Neural cell (in vitro differentiated cells): ENCODE measurements around the gene MIA2. TPM values are rescaled to one million over a fixed set of nuclear protein-coding genes. Genes with fewer than 3 reads are reported as not detected.

Experiments used
- H2AFZ ChIP-seq: fragments of 200-600, 300-800 bp; sonication (generic), shearing (Covaris generic); 2 replicates; pipeline ENCODE4 v1.6.0; 2014; ENCODE audit warnings: low read depth, mild to moderate bottlenecking, antibody characterized with exemption, low read length, moderate library complexity
- H3F3A ChIP-seq: fragments of 200-600 bp; shearing (Covaris generic); 2 replicates; pipeline ENCODE4 v1.6.1; 2016; ENCODE audit warnings: mild to moderate bottlenecking, moderate library complexity, mixed read lengths, antibody characterized with exemption, low read length; ENCODE audit not compliant: insufficient read depth, poor library complexity, severe bottlenecking
- H3K27ac ChIP-seq: fragments of 200-600, 300-800 bp; sonication (generic), shearing (Covaris generic); 2 replicates; pipeline ENCODE4 v1.5.1; 2014; ENCODE audit warnings: mild to moderate bottlenecking, low read length, moderate library complexity
- H3K27me3 ChIP-seq: fragments of 300-800, 200-600 bp; sonication (generic), shearing (Covaris generic); 2 replicates; pipeline ENCODE4 v1.6.0; 2014; ENCODE audit warnings: mild to moderate bottlenecking, low read depth, low read length, moderate library complexity; ENCODE audit not compliant: insufficient read depth
- H3K36me3 ChIP-seq: fragments of 300-800, 200-600 bp; sonication (generic), shearing (Covaris generic); 2 replicates; pipeline ENCODE4 v1.5.1; 2014; ENCODE audit warnings: mild to moderate bottlenecking, antibody characterized with exemption, low read length, moderate library complexity; ENCODE audit not compliant: insufficient read depth
- H3K4me2 ChIP-seq: fragments of 300-800, 200-600 bp; sonication (generic), shearing (Covaris generic); 2 replicates; pipeline ENCODE4 v1.6.0; 2014; ENCODE audit warnings: mild to moderate bottlenecking, low read length
- H3K4me3 ChIP-seq: fragments of 300-800, 200-600 bp; sonication (generic), shearing (Covaris generic); 2 replicates; pipeline ENCODE4 v1.5.1; 2014; ENCODE audit warnings: mild to moderate bottlenecking, low read length, moderate library complexity
- H3K79me2 ChIP-seq: fragments of 200-600 bp; shearing (Covaris generic); replicated peaks from 2 replicates; pipeline ENCODE4 v1.6.0; 2014; ENCODE audit warnings: mild to moderate bottlenecking, low read length, moderate library complexity; ENCODE audit not compliant: insufficient read depth
- H3K9ac ChIP-seq: fragments of 300-800, 200-600 bp; sonication (generic), shearing (Covaris generic); 2 replicates; pipeline ENCODE4 v1.6.1; 2016; ENCODE audit warnings: mild to moderate bottlenecking, low read length, mixed read lengths
- H3K9me2 ChIP-seq: fragments of 200-600 bp; shearing (Covaris generic); 2 replicates; pipeline ENCODE4 v1.6.1; 2016; ENCODE audit warnings: mild to moderate bottlenecking, low read length, mixed read lengths; ENCODE audit not compliant: insufficient read depth
- H3K9me3 ChIP-seq: fragments of 200-600, 300-800 bp; sonication (generic), shearing (Covaris generic); 2 replicates; pipeline ENCODE4 v1.6.1; 2016; ENCODE audit warnings: mild to moderate bottlenecking, mixed run types, low read length, moderate library complexity, mixed read lengths
- H4K20me1 ChIP-seq: fragments of 200-600 bp; shearing (Covaris generic); 2 replicates; pipeline ENCODE4 v1.6.1; 2016; ENCODE audit warnings: mild to moderate bottlenecking, mixed run types; ENCODE audit not compliant: insufficient read depth
- EP300 ChIP-seq: fragments of 450-650 bp; conservative IDR thresholded peaks from 2 replicates; pipeline ENCODE4 v1.6.1; 2014; ENCODE audit warnings: antibody characterized with exemption, mild to moderate bottlenecking, moderate library complexity; ENCODE audit not compliant: poor library complexity, severe bottlenecking
- EZH2 ChIP-seq: fragments of 200-600, 300-800 bp; shearing (Covaris generic), sonication (generic); IDR thresholded peaks from 2 replicates; pipeline ENCODE4 v1.6.1; 2014; ENCODE audit warnings: antibody characterized with exemption, low read length, borderline replicate concordance, mild to moderate bottlenecking; ENCODE audit not compliant: insufficient read depth, poor library complexity, severe bottlenecking
- MXI1 ChIP-seq: fragments of 450-650 bp; conservative IDR thresholded peaks from 2 replicates; pipeline ENCODE4 v1.6.1; 2014; ENCODE audit warnings: antibody characterized with exemption, mild to moderate bottlenecking; ENCODE audit not compliant: poor library complexity, severe bottlenecking
- POLR2AphosphoS5 ChIP-seq: IDR thresholded peaks from 2 replicates; pipeline ENCODE4 v1.6.1; 2012
- RAD21 ChIP-seq: fragments of 450-650 bp; conservative IDR thresholded peaks from 2 replicates; pipeline ENCODE4 v1.6.1; 2014; ENCODE audit warnings: antibody characterized with exemption, mild to moderate bottlenecking, moderate library complexity
- REST ChIP-seq: IDR thresholded peaks from 2 replicates; pipeline ENCODE4 v1.6.1; 2012; ENCODE audit warnings: borderline replicate concordance
- SMC3 ChIP-seq: fragments of 450-650 bp; conservative IDR thresholded peaks from 2 replicates; pipeline ENCODE4 v1.6.1; 2014; ENCODE audit warnings: antibody characterized with exemption, mild to moderate bottlenecking, moderate library complexity; ENCODE audit not compliant: poor library complexity
- TAF1 ChIP-seq: IDR thresholded peaks from 2 replicates; pipeline ENCODE4 v1.6.1; 2012; ENCODE audit warnings: low read depth
- polyA plus RNA-seq: library from polyadenylated mRNA; depleted of rRNA; stranded (reverse); fragments of >200 nt; gene quantifications from 2 replicates; pipeline ENCODE4 v1.2.3, GENCODE V29; 2014
- TF ChIP-seq, protein P1 (sequence below): fragments of 450-650 bp; IDR thresholded peaks from 2 replicates; pipeline ENCODE4 v1.5.1; 2014; ENCODE audit warnings: antibody characterized with exemption, mild to moderate bottlenecking, moderate library complexity; ENCODE audit not compliant: poor library complexity, severe bottlenecking

Gene MIA2
- polyA plus RNA-seq, 1 donor from 2014 or later, result 17.7 TPM

DNA sequence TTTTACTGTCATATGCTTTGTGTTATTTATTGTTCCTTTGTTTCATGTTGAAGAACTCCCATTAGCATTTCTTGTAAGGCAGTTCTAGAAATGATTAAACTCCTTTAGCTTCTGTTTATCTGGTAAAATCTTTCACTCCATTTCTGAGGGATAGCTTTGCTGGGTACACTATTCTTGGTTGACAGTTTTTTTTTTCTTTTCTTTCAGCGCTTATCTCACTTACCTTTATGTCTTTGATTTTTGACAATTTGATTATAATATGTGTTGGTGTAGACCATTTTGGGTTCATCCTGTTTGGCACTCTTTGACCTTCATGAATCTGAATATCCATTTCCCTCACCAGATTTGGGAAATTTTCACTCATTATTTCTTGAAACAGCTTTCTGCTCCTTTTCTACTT, 182.4 kb downstream of the MIA2 start:
- Histone ChIP-seq H3K27ac (no peak overlapping the region), H2AFZ (no peak overlapping the region), H3K9ac (no peak overlapping the region), H4K20me1 (no peaks in the 10 kb centered on the region), H3K4me3 (no peak overlapping the region), H3K36me3 (peaks cover 6% of the 10 kb centered on the region), H3K9me2 (no peaks in the 10 kb centered on the region), H3K79me2 (peaks cover 8% of the 10 kb centered on the region), H3F3A (no peaks in the 10 kb centered on the region), H3K27me3 (no peaks in the 10 kb centered on the region), H3K4me2 (no peak overlapping the region), H3K9me3 (peaks cover 10% of the 10 kb centered on the region)
- TF ChIP-seq POLR2AphosphoS5 (no peak), RAD21 (no peak), EZH2 (no peak), MXI1 (no peak), REST (no peak), EP300 (no peak), TAF1 (no peak), SMC3 (no peak)
- TF ChIP-seq, protein P1, sequence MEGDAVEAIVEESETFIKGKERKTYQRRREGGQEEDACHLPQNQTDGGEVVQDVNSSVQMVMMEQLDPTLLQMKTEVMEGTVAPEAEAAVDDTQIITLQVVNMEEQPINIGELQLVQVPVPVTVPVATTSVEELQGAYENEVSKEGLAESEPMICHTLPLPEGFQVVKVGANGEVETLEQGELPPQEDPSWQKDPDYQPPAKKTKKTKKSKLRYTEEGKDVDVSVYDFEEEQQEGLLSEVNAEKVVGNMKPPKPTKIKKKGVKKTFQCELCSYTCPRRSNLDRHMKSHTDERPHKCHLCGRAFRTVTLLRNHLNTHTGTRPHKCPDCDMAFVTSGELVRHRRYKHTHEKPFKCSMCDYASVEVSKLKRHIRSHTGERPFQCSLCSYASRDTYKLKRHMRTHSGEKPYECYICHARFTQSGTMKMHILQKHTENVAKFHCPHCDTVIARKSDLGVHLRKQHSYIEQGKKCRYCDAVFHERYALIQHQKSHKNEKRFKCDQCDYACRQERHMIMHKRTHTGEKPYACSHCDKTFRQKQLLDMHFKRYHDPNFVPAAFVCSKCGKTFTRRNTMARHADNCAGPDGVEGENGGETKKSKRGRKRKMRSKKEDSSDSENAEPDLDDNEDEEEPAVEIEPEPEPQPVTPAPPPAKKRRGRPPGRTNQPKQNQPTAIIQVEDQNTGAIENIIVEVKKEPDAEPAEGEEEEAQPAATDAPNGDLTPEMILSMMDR, result no peak

GRCh38 chr14:39417014-39417413, 183.3 kb downstream of the MIA2 start:
- Histone ChIP-seq H3K27ac (no peak overlapping the region), H3K79me2 (peaks cover 15% of the 10 kb centered on the region), H3K27me3 (no peaks in the 10 kb centered on the region), H4K20me1 (no peaks in the 10 kb centered on the region), H3K9me2 (no peaks in the 10 kb centered on the region), H3K4me2 (no peak overlapping the region), H3K9ac (no peak overlapping the region), H2AFZ (no peak overlapping the region), H3K36me3 (peaks cover 6% of the 10 kb centered on the region), H3F3A (no peaks in the 10 kb centered on the region), H3K9me3 (peaks cover 10% of the 10 kb centered on the region), H3K4me3 (no peak overlapping the region)
- TF ChIP-seq TAF1, result no peak

DNA sequence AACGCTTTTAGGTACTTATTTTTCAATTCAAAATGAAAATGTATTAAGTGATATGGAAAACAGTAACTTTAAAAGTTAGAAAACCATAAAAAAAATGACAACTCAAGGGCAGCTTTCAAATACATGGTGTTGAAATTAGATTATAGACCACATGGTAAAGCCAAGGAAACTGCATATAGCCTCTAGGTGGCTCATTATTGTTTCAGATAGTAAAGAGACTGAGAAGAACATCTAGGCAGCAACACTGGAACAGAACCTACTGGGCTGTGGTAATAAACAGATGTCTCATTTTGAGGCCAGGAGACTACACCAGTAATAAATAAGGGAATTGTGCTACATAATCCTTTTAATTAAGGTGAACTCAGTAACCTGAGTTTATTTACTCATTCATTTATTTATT, 185.6 kb downstream of the MIA2 start:
- H3K9me3 ChIP-seq, result peaks cover 10% of the 10 kb centered on the region

More for the DNA sequence above, 185.6 kb downstream of the MIA2 start:
- H3K9me2 ChIP-seq, result no peaks in the 10 kb centered on the region
- TF ChIP-seq REST (no peak), POLR2AphosphoS5 (no peak), MXI1 (no peak), EP300 (no peak), SMC3 (no peak), EZH2 (no peak), TAF1 (no peak), RAD21 (no peak)
- TF ChIP-seq, protein P1, result no peak
- H3K27me3 ChIP-seq, result no peaks in the 10 kb centered on the region
- peaks cover 6% of the 10 kb centered on the region for H3K36me3 ChIP-seq
- H4K20me1 ChIP-seq, result no peaks in the 10 kb centered on the region
- no peak overlapping the region for H3K27ac ChIP-seq
- no peaks in the 10 kb centered on the region for H3F3A ChIP-seq
- H3K9ac ChIP-seq, result no peak overlapping the region
- H3K4me3 ChIP-seq, result no peak overlapping the region
- H2AFZ ChIP-seq, result no peak overlapping the region
- H3K4me2 ChIP-seq, result no peak overlapping the region
- H3K79me2 ChIP-seq, result peaks cover 35% of the 10 kb centered on the region
